ENCODE measurements around the gene COQ8A.

COQ8A gene

DNA sequence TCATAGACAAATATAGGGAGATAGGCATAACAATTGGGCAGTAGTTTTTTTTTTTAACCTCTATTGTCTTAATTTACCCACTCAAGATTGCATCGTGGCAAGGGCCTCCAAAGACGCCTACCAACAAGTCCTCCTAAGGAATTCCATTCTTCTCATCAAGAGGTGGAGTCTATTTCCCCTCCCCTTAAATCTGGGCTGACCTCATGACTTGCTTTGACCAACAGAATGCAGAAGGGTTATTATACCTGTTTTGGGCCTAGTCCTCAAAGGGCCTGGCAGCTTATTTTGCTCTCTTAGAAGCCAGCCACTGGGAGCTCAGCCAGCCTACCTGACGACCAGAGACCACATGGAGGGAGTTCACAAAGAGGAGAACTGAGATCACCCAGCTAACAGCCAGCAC is 92.3 kb downstream of the COQ8A start:
- no peak for DNase-seq (ENCODE audit: low spot score)

DNA sequence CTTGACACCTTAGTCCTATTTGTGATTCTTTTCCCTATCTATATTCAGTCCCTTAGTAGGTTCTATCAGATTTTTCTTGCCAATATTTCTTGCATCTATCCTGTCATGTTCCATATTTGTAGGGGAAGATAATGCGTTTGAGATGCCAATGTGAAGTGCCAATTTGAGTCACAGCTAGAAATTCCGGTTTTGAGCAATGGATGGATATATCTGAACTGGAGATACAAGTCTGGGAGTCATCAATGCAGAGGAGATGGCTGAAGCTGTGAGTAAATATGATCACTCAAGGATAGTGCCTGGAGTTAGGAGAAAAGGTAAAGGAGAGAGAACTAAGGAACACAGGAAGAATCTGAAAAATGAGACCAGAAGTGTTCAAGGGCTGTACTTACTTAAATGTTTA is 93.8 kb downstream of the COQ8A start:
- DNase-seq (ENCODE audit: low spot score) = no peak

DNA sequence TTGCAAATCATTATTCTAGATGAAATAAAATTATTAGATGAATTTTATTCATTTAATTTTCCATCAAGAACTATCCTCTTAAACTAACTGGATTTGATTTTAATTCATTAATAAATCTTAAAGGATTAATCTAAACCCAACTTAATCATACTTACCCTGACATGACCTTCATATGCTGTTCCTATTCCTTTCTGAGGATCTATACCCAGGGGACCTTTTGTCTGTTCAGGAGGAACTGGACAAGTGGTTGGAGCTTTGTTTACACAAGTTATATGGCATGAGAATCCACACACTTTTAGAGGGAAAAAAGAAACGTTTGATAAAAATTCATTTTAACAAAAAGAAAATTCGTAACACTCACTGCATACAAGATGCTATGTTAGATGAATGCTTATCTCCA is 95.2 kb downstream of the COQ8A start:
- DNase-seq (ENCODE audit: low spot score) = no peak

DNA sequence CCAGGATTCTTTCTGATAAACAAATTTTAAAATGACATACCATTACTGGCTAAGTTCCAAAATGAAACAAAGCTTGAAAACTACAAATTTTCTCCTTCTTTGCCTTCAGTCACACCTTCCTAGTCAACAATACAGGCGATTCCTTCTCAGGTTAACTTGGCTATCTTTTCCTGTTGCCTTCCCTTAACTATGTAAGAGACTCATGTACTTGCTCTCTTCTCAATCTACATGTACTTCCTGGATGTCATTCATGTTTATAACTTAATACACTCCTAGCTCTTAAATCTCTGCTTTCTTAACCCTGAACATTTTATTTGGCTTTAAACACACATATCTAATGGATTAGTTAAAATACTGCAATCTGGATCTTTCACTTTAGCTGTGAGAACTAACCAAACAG is 97.0 kb downstream of the COQ8A start:
- no peak for DNase-seq (ENCODE audit: low spot score)
